HG02763 (cell line): ENCODE data around the gene ZNF319.
A peak's percentile ranks its signal among the peaks of the same experiment; 100 is the strongest.

Experiments used
- ATAC-seq: cut with Tn5 transposase; IDR thresholded peaks from one replicate; pipeline ENCODE4 v1.9.1; 2021; ENCODE audit warnings: mild to moderate bottlenecking, moderate library complexity; ENCODE audit not compliant: unreplicated experiment

The ZNF319 gene

GRCh38 chr16:57999971-58000705 is at the start of gene ZNF319:
ZNF319 (minus strand) TSS chr16:58000672; CDS start chr16:57998265, 2,407 bp downstream.
- peak; percentile 16 for ATAC-seq

GRCh38 chr16:58049232-58050185 is 49.0 kb upstream of the ZNF319 start:
- no peak for ATAC-seq

DNA sequence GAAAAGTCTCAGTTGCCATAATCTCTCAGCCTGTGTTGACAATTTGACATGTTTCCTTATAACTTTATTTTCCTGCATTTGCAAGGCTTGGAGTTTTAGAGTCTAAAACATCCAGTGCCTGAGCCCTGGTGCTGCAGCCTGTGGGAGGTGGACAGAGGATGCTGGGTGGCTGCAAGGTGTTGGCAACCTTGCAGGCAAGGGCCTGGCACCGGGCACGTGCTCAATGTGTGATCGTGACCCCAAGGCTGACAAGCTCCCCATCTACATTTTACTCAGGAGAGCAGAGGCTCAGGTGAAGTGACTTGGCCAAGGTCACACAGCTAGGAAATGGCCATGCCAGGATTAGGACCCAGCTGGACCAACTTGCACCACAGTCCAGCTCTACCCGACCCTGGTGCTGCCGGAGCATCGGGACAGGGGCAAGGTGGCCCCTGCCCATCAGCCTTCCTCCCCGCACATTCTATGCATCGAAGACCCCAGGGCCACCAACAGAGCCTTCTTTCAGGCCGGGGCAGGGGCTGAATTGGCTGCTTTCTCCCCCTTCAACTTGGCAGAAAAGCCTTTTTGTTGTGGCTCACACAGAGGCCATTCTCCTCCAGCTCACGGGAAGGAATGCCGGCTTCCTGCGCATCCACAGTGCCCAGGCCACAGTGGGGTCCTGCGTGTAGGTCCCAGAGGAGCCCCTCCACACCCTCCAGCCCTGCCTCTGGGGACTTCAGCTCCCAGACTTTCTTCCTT is 48.2 kb upstream of the ZNF319 start:
- no peak for ATAC-seq

GRCh38 chr16:58047557-58048348 is 47.3 kb upstream of the ZNF319 start:
- no peak for ATAC-seq

- ATAC-seq, result no peak
Measured at GRCh38 chr16:58046936-58047335, 46.5 kb upstream of the ZNF319 start.

- no peak for ATAC-seq
Measured at GRCh38 chr16:58046054-58046881, 45.8 kb upstream of the ZNF319 start.

DNA sequence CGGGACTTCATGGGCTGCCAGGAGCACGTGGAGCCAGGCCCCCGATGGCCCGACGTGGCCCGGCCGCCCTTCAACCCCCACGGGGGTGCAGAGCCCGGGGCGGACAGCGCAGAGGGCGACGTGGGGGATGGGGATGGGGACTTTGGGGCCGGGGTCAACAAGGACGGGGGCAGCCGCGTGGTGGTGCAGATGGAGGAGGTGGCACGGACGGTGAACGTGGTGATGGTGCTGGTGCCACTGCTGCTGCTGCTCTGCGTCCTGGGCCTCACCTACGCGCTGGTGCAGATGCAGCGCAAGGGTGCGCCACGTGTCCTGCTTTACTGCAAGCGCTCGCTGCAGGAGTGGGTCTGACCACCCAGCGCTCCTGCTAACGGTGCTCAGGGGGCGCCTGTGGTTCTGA is 44.6 kb upstream of the ZNF319 start:
- no peak for ATAC-seq

DNA sequence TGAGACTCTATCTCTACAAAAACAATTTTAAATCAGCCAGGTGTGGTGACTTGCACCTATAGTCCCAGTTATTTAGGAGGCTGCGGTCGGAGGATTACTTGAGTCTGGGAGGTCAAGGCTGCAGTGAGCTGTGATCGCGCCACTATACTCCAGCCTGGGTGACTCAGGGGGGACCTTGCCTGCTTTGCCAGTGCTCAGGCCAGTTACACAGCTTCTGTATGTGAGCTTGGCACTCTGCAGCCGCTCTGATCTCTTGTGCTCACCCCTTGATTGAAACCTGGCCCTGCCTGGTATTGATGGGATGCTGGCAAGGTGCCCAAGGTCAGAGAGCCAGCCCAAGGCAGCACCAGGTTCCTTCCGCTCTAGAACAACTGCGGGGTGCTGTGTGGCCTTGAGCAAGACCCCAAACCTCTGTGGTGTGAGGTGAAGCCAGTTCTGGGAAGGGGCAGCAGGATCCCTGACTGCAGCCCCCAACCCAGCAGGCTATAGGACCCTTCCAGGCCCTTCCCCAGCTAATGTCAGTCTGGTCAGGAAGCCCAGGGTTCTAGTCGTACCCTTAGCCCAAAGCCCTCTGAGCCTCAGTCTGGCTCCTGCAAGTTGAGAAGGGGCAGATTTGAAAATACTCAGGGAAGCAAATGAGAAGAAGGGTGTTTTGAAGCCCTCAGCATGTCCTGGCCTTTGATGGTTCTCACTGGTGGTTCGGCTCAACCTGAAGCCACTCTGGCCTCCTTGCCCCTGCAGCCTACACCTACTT is 44.0 kb upstream of the ZNF319 start:
- ATAC-seq, result no peak

- ATAC-seq, result no peak
Measured at GRCh38 chr16:58043571-58044155, 43.2 kb upstream of the ZNF319 start.

DNA sequence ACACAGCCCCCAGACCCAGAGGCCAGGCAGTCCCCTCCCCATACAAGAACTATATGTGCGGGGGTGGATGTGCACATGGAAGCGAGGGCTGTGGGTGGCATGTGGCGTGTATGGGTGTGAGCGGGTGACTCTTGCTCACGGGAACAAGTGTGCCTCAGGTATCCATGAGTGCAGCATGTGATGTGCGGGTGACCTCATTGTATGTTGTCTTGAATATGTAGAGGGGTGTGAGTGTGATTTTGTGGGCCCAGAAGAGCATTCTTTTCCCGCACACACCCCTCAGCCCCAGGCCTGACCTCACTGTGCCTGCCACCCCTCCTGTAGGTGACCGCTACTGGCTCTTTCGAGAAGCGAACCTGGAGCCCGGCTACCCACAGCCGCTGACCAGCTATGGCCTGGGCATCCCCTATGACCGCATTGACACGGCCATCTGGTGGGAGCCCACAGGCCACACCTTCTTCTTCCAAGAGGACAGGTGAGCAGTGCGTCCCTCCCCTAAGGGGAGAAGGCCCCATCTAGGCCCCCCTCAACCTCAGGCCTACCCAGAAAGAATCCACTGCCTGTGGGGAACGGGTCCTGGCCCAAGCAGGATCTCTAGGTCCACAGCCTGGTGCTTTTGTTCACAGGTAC is 42.5 kb upstream of the ZNF319 start:
- no peak for ATAC-seq

- no peak for ATAC-seq
Measured at GRCh38 chr16:58042001-58042885, 41.8 kb upstream of the ZNF319 start.

- ATAC-seq, result no peak
Measured at GRCh38 chr16:58041628-58041955, 41.1 kb upstream of the ZNF319 start.

GRCh38 chr16:58040945-58041627 is 40.6 kb upstream of the ZNF319 start:
- ATAC-seq, result no peak

- ATAC-seq, result no peak
Measured at GRCh38 chr16:58040496-58040846, 40.0 kb upstream of the ZNF319 start.

- ATAC-seq, result no peak
Measured at GRCh38 chr16:58039829-58040495, 39.5 kb upstream of the ZNF319 start.

GRCh38 chr16:58038219-58038641 is 37.8 kb upstream of the ZNF319 start:
- no peak for ATAC-seq
